ENCODE results near the gene GLIS1. TPM values are rescaled to one million over a fixed set of nuclear protein-coding genes. Genes with fewer than 3 reads are reported as not detected.

GLIS1 gene
- total RNA-seq, 2 experiments from 2014 or later: not detected

DNA sequence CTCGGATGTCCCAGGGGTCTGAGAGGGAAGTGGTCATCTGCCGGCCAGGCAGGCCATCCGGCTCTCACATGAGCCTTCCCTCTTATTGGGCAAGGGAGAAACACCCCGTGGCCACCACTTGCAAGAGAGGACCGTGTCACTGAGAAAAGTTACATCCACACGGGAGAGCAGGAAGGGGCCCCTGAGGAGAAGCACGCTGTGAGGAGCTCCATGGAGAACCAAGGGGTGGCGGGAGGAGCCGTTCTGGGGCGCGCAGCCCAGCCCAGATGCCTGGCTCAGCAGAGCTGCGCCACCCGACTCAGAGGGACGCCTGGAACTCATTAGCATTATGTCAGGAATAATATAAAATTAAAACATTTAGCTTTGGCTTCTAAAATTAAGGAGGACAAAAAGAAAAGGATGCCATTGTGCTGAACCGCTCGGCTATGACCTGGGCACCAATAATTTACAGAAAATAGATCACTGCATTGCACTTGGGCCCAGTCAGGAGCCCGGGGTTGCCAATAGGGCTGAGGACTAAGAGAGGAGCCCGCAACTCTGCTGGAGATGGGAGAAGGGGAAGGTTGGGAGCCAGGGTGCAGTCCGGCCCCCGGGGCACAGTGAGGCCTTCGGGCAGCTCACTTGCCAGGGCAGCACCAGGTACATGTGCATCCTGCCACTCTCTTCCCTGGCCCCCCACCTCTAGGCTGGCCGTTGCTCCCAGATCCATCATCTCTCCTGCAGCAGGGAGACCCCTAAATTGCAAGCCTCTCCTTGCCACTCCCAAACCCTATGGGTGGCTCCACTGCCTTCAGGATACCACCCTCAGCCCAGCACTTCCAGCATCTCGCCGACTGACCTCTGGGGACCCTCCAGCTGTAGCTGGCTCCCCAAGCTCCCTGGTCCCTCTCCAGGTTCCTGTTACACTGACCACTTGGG lies 194.9 kb downstream of the GLIS1 start:
- H3K4me1 Mint-ChIP-seq (ENCODE audit: low read depth): no peaks in the 10 kb centered on the region

DNA sequence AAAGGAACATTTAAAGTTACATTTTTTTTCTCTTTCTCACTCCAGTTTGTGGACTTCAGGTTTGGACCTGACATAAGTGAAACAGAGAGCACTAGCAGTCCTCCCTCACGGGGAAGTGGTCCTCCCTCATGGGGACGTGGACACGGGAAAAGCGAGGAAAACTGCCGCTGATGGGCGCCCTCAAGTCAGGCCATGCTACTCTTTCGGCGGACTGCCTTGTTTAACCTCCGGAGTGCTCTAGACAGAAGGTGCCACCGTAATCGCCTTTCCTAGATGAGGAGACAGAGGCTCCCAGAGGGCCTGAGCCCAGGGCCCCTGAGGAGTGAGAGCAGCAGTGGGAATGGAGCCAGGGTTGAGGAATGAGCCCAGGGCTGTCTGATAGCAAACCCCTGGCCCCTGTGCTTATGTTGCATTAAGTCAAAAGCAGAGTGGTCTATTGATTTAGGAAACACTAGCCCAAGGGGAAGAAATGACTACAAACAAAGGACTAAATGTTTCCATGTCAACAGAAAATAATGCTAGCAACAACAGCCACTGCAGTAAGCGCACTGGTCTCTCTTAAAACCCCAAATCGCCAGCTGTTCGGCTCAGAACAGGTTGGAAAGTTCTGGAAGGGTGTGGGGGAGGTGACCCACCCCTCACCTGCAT lies 195.7 kb downstream of the GLIS1 start:
- Mint-ChIP-seq H3K36me3 (ENCODE audit: low read depth) (no peaks in the 10 kb centered on the region), H3K27ac (no peak overlapping the region), H3K4me3 (no peak overlapping the region), H3K27me3 (no peaks in the 10 kb centered on the region), H3K4me1 (ENCODE audit: low read depth) (no peaks in the 10 kb centered on the region), H3K9me3 (no peaks in the 10 kb centered on the region)
- ChIA-PET CTCF (interaction anchor here (1.1 kb wide), 1 partner anchor 9 kb away, joined by 5 read pairs; no protein-coding TSS in a partner anchor), POLR2A (no interaction called here)
- TF ChIP-seq, protein P1, sequence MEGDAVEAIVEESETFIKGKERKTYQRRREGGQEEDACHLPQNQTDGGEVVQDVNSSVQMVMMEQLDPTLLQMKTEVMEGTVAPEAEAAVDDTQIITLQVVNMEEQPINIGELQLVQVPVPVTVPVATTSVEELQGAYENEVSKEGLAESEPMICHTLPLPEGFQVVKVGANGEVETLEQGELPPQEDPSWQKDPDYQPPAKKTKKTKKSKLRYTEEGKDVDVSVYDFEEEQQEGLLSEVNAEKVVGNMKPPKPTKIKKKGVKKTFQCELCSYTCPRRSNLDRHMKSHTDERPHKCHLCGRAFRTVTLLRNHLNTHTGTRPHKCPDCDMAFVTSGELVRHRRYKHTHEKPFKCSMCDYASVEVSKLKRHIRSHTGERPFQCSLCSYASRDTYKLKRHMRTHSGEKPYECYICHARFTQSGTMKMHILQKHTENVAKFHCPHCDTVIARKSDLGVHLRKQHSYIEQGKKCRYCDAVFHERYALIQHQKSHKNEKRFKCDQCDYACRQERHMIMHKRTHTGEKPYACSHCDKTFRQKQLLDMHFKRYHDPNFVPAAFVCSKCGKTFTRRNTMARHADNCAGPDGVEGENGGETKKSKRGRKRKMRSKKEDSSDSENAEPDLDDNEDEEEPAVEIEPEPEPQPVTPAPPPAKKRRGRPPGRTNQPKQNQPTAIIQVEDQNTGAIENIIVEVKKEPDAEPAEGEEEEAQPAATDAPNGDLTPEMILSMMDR (IDR thresholded peaks at IDR 0.05): no peak
- ATAC-seq: no peak
- no peak for DNase-seq
- intact Hi-C loops (cut with micrococcal nuclease): no loop called here

More for the DNA sequence above, 194.9 kb downstream of the GLIS1 start:
- H3K4me3 Mint-ChIP-seq: no peak overlapping the region
- DNase-seq: no peak
- intact Hi-C loops (cut with micrococcal nuclease): no loop called here
- CTCF ChIA-PET: interaction anchor here (1.1 kb wide), 1 partner anchor 9 kb away, joined by 5 read pairs; no protein-coding TSS in a partner anchor
- ATAC-seq: no peak
- no peaks in the 10 kb centered on the region for H3K27me3 Mint-ChIP-seq
- H3K36me3 Mint-ChIP-seq (ENCODE audit: low read depth): no peaks in the 10 kb centered on the region
- H3K9me3 Mint-ChIP-seq: no peaks in the 10 kb centered on the region
- TF ChIP-seq, protein P1 (IDR thresholded peaks at IDR 0.05): no peak
- POLR2A ChIA-PET: no interaction called here
- H3K27ac Mint-ChIP-seq: no peak overlapping the region

DNA sequence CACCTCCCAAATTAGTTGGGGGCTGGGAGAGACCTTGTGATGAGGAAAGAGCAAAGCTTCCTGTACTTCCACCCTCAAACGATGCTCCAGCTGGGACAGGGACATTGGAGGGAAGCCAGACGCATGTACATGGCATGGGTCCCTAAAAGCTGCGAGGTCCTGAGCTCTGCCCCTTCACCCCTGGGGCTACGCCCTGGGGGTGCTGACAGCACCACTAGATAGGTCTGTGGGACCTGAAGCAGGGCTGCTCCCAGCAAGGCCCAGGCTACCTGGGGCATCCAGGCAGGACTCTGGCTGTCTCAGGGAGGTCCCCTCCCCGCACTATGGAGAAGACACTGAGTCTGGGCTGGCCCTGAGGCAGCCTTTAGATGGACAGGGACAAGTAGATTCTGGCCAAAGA lies 196.4 kb downstream of the GLIS1 start:
- no peaks in the 10 kb centered on the region for H3K36me3 Mint-ChIP-seq (ENCODE audit: low read depth)
- no peaks in the 10 kb centered on the region for H3K4me1 Mint-ChIP-seq (ENCODE audit: low read depth)
- TF ChIP-seq, protein P1 (IDR thresholded peaks at IDR 0.05): no peak
- intact Hi-C loops (cut with micrococcal nuclease): no loop called here
- ATAC-seq (no peak), DNase-seq (no peak)
- POLR2A ChIA-PET: no interaction called here
- no peaks in the 10 kb centered on the region for H3K9me3 Mint-ChIP-seq
- H3K27me3 Mint-ChIP-seq: no peaks in the 10 kb centered on the region
- no peak overlapping the region for H3K4me3 Mint-ChIP-seq
- H3K27ac Mint-ChIP-seq: no peak overlapping the region
- CTCF ChIA-PET: no interaction called here

DNA sequence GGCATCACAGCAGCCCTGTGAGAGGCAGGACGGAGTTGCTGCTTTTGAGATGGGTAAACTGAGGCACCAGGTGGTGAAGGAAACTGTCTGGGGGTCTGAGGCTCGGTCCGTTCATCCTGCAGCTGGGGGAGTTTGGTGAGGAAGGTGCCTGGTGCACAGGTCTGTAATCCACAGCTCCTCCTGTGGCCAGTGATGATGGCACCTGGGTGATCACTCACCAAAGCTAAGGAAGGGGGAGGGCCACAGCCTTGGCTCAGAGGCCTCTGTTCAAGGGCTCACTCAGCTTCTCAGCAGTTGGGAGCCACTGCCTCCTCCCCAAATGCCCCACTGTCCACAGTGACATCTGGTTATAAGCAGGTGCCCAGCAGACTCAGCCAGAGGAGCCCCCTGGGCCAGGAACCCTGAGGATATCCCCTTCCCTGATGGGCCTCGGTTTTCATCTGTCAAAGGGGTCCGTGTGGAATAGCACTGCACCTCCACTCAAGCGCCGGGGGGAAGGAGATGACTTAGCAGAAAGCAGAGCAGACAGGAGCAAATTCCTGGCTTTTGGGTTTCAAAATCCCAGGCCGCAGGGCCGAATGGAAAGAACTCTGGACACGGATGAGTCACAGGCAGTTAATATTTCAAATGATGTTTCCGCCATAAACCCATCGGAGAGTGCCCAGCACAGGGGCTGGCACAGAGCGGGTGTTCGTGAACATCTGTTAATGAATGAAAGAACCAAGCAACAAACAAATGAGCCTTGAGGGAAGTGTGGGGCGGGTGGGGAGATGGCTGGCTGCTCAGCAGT lies 197.0 kb downstream of the GLIS1 start:
- TF ChIP-seq, protein P1 (IDR thresholded peaks at IDR 0.05): peak; percentile 45
- Mint-ChIP-seq H3K27ac (no peak overlapping the region), H3K9me3 (no peaks in the 10 kb centered on the region), H3K36me3 (ENCODE audit: low read depth) (no peaks in the 10 kb centered on the region), H3K4me1 (ENCODE audit: low read depth) (no peaks in the 10 kb centered on the region), H3K27me3 (no peaks in the 10 kb centered on the region), H3K4me3 (no peak overlapping the region)
- DNase-seq (peak; percentile 47), ATAC-seq (peak; percentile 79)
- CTCF ChIA-PET: interaction anchor here (1.1 to 1.5 kb wide), 2 partner anchors 54 to 99 kb away, joined by 3 read pairs; no protein-coding TSS in a partner anchor
- POLR2A ChIA-PET: no interaction called here
- intact Hi-C loops (cut with micrococcal nuclease): no loop called here

Measured in activated CD8-positive, alpha-beta T cell treated with anti-CD3 and anti-CD28 coated beads for 36 hours (primary cell).